HepG2 (cell line): ENCODE measurements around the gene RBCK1. TPM values are rescaled to one million over a fixed set of nuclear protein-coding genes. Genes with fewer than 3 reads are reported as not detected.
A peak's percentile ranks its signal among the peaks of the same experiment; 100 is the strongest.
"Not testable (repeated sequence)": the region's sequence is repeated elsewhere in the genome, so short reads cannot be mapped to it uniquely, and the experiment has no call there.

Experiments
- ATAC-seq: fragments of 200-7000 bp; cut with Tn5 transposase; 3 replicates; pipeline ENCODE4 v1.9.1; 2020; ENCODE audit warnings: mild to moderate bottlenecking, moderate library complexity
- BruUV-seq: library from RNA; stranded (reverse); fragments of 400-500 nt; replicated peaks from 2 replicates; lab custom pipeline; 2021; lab: Mats Ljungman, UMichigan
- CTCF ChIA-PET: fragments of 300-600 bp; formaldehyde crosslinking; extraction: SDS; loops from one replicate; lab custom pipeline; 2021; ENCODE audit warnings: low total read pairs, inconsistent platforms, low intra/inter-chr PET ratio; lab: Yijun Ruan, JAX
- POLR2A ChIA-PET: fragments of 350-600 bp; sonication (Branson Sonifier 250); formaldehyde crosslinking; loops from one replicate; lab custom pipeline; 2020; ENCODE audit warnings: antibody characterized with exemption, inconsistent platforms; lab: Yijun Ruan, JAX
- DNase-seq: peaks from one replicate; pipeline ENCODE4 v3.0.0-alpha.2; 2015; ENCODE audit warnings: low spot score
- FAIRE-seq: peaks from 3 replicates; lab custom pipeline; 2011; peaks lifted over from hg19 to GRCh38; lab: Jason Lieb, UNC
- H2AFZ ChIP-seq: one replicate; pipeline ENCODE4 v1.6.1; 2011; ENCODE audit warnings: low read length, inconsistent platforms
- H3K27ac ChIP-seq: fragments of 300-600 bp; 3 replicates; pipeline ENCODE4 v1.8.0; 2011; ENCODE audit warnings: mixed run types, mild to moderate bottlenecking, mixed read lengths, low read length, inconsistent platforms; ENCODE audit not compliant: insufficient read depth; ENCODE audit errors: extremely low read length
- H3K27me3 ChIP-seq, 2 experiments: fragments of 200-600 bp in 1 of 2; 2 replicates in 1 of 2; 3 replicates in 1 of 2; pipeline versions ENCODE4 v1.6.0 to v1.8.0; 2011; ENCODE audit warnings: low read length in 2 of 2, mild to moderate bottlenecking in 2 of 2, moderate library complexity in 2 of 2, inconsistent platforms in 1 of 2; ENCODE audit not compliant: insufficient read depth in 2 of 2, control insufficient read depth in 1 of 2
- H3K36me3 ChIP-seq, 2 experiments: fragments of 200-600 bp in 1 of 2; replicated peaks in 1 of 2; 2 replicates in 1 of 2; 3 replicates in 1 of 2; pipeline versions ENCODE4 v1.5.1 to v1.8.0; 2011; ENCODE audit warnings: low read length in 2 of 2, inconsistent platforms in 1 of 2; ENCODE audit not compliant: insufficient read depth in 2 of 2, control insufficient read depth in 1 of 2
- H3K4me1 ChIP-seq: 2 replicates; pipeline ENCODE4 v1.5.1; 2012; ENCODE audit warnings: low read length, inconsistent platforms; ENCODE audit not compliant: insufficient read depth
- H3K4me2 ChIP-seq: 2 replicates; pipeline ENCODE4 v1.6.0; 2011; ENCODE audit warnings: low read depth, low read length, inconsistent platforms
- H3K4me3 ChIP-seq, 3 experiments: fragments of 200-600 bp in 1 of 3; sonication (generic), shearing (Covaris generic) in 1 of 3; replicated peaks in 1 of 3; 2 replicates each; pipeline ENCODE4 v1.5.1; 2011 to 2016; ENCODE audit warnings: low read length in 3 of 3, inconsistent platforms in 2 of 3, low read depth in 2 of 3, mild to moderate bottlenecking in 2 of 3, control low read depth in 1 of 3, mixed read lengths in 1 of 3; ENCODE audit not compliant: insufficient read depth in 1 of 3
- H3K79me2 ChIP-seq: one replicate; pipeline ENCODE4 v1.6.1; 2011; ENCODE audit warnings: low read length, inconsistent platforms; ENCODE audit not compliant: insufficient read depth
- H3K9ac ChIP-seq: 2 replicates; pipeline ENCODE4 v1.6.0; 2011; ENCODE audit warnings: mild to moderate bottlenecking, low read depth, low read length, inconsistent platforms; ENCODE audit not compliant: insufficient read depth
- H3K9me3 ChIP-seq: 2 replicates; pipeline ENCODE4 v1.5.1; 2012; ENCODE audit warnings: mild to moderate bottlenecking, low read length
- H4K20me1 ChIP-seq: 2 replicates; pipeline ENCODE4 v1.6.0; 2011; ENCODE audit warnings: inconsistent platforms, mild to moderate bottlenecking, low read length, moderate library complexity; ENCODE audit not compliant: insufficient read depth
- ADNP ChIP-seq: sonication (generic); formaldehyde crosslinking; IDR thresholded peaks from 2 replicates; pipeline ENCODE4 v1.4.0; 2020; ENCODE audit warnings: missing genetic modification reagents
- AHR ChIP-seq: IDR thresholded peaks from 2 replicates; pipeline ENCODE4 v1.6.1; 2018; ENCODE audit warnings: missing genetic modification reagents, missing compliant biosample characterization
- ATAD3A ChIP-seq: sonication (generic); formaldehyde crosslinking; IDR thresholded peaks from 2 replicates; pipeline ENCODE4 v1.4.0; 2020; ENCODE audit warnings: missing genetic modification reagents
- BRD4 ChIP-seq: sonication (generic); formaldehyde crosslinking; IDR thresholded peaks from 2 replicates; pipeline ENCODE4 v1.4.0; 2020; ENCODE audit warnings: missing genetic modification reagents
- DNMT3B ChIP-seq: conservative IDR thresholded peaks from 2 replicates; pipeline ENCODE4 v1.6.1; 2016; ENCODE audit warnings: missing biosample characterization, control low read depth
- ETV6 ChIP-seq: sonication (generic); formaldehyde crosslinking; conservative IDR thresholded peaks from 2 replicates; pipeline ENCODE4 v1.4.0; 2020; ENCODE audit warnings: missing genetic modification reagents
- FOXO1 ChIP-seq: sonication (generic); formaldehyde crosslinking; IDR thresholded peaks from 2 replicates; pipeline ENCODE4 v1.4.0; 2020; ENCODE audit warnings: missing genetic modification reagents
- GFI1 ChIP-seq: sonication (generic); formaldehyde crosslinking; IDR thresholded peaks from 2 replicates; pipeline ENCODE4 v1.5.0; 2020; ENCODE audit warnings: missing genetic modification reagents, mild to moderate bottlenecking, borderline replicate concordance
- HOXA3 ChIP-seq: sonication (generic); formaldehyde crosslinking; IDR thresholded peaks from 2 replicates; pipeline ENCODE4 v1.5.0; 2020; ENCODE audit warnings: missing genetic modification reagents
- IRX3 ChIP-seq: sonication (generic); formaldehyde crosslinking; IDR thresholded peaks from 2 replicates; pipeline ENCODE4 v1.8.1; 2023; ENCODE audit warnings: mild to moderate bottlenecking, low read depth, missing genetic modification reagents, borderline replicate concordance
- MYC ChIP-seq: sonication (generic); formaldehyde crosslinking; IDR thresholded peaks from 2 replicates; pipeline ENCODE4 v1.9.0; 2021; ENCODE audit warnings: missing genetic modification reagents, borderline replicate concordance
- SIX1 ChIP-seq: sonication (generic); formaldehyde crosslinking; IDR thresholded peaks from 2 replicates; pipeline ENCODE4 v1.4.0; 2020; ENCODE audit warnings: missing genetic modification reagents, borderline replicate concordance
- TAF1 ChIP-seq: sonication (generic); formaldehyde crosslinking; IDR thresholded peaks from 2 replicates; pipeline ENCODE4 v1.4.0; 2020; ENCODE audit warnings: missing genetic modification reagents
- TBX2 ChIP-seq: sonication (generic); formaldehyde crosslinking; IDR thresholded peaks from 2 replicates; pipeline ENCODE4 v1.5.0; 2020; ENCODE audit warnings: missing genetic modification reagents, mild to moderate bottlenecking, borderline replicate concordance
- TGIF2 ChIP-seq: IDR thresholded peaks from 2 replicates; pipeline ENCODE4 v1.6.1; 2016; ENCODE audit warnings: control low read depth, missing compliant biosample characterization
- ZBTB38 ChIP-seq: sonication (generic); formaldehyde crosslinking; IDR thresholded peaks from 2 replicates; pipeline ENCODE4 v1.5.1; 2020; ENCODE audit warnings: mild to moderate bottlenecking, missing genetic modification reagents
- ZFP36L2 ChIP-seq: sonication (generic); formaldehyde crosslinking; IDR thresholded peaks from 2 replicates; pipeline ENCODE4 v1.4.0; 2020; ENCODE audit warnings: missing genetic modification reagents
- ZMYM2 ChIP-seq: sonication (generic); formaldehyde crosslinking; IDR thresholded peaks from 2 replicates; pipeline ENCODE4 v1.8.0; 2022; ENCODE audit warnings: mild to moderate bottlenecking, missing genetic modification reagents
- ZNF138 ChIP-seq: sonication (generic); formaldehyde crosslinking; IDR thresholded peaks from 2 replicates; pipeline ENCODE4 v1.5.0; 2020; ENCODE audit warnings: mild to moderate bottlenecking, low read depth, missing genetic modification reagents
- ZNF224 ChIP-seq: sonication (generic); formaldehyde crosslinking; IDR thresholded peaks from 2 replicates; pipeline ENCODE4 v1.5.0; 2020; ENCODE audit warnings: mild to moderate bottlenecking, missing genetic modification reagents
- ZNF292 ChIP-seq: sonication (generic); formaldehyde crosslinking; IDR thresholded peaks from 2 replicates; pipeline ENCODE4 v1.8.1; 2022; ENCODE audit warnings: mild to moderate bottlenecking, low read depth, missing genetic modification reagents, borderline replicate concordance
- ZNF367 ChIP-seq: sonication (generic); formaldehyde crosslinking; IDR thresholded peaks from 2 replicates; pipeline ENCODE4 v1.4.0; 2020; ENCODE audit warnings: missing genetic modification reagents, borderline replicate concordance
- ZNF567 ChIP-seq: sonication (generic); formaldehyde crosslinking; IDR thresholded peaks from 2 replicates; pipeline ENCODE4 v1.8.1; 2023; ENCODE audit warnings: mild to moderate bottlenecking, missing genetic modification reagents, borderline replicate concordance
- ZNF746 ChIP-seq: sonication (generic); formaldehyde crosslinking; IDR thresholded peaks from 2 replicates; pipeline ENCODE4 v1.8.0; 2022; ENCODE audit warnings: mild to moderate bottlenecking, missing genetic modification reagents
- ZNF768 ChIP-seq: sonication (generic); formaldehyde crosslinking; IDR thresholded peaks from 2 replicates; pipeline ENCODE4 v1.4.0; 2020; ENCODE audit warnings: missing genetic modification reagents
- ZNF891 ChIP-seq: sonication (generic); formaldehyde crosslinking; IDR thresholded peaks from 2 replicates; pipeline ENCODE4 v1.5.0; 2020; ENCODE audit warnings: mild to moderate bottlenecking, missing genetic modification reagents
- WGBS: methylation state at CpG from one replicate; pipeline ENCODE4 v1.1.6; 2017; ENCODE audit warnings: low lambda C conversion rate; 5-methylcytosine and 5-hydroxymethylcytosine counted together
- in situ Hi-C: cut with HindIII; loops from 2 replicates; pipeline ENCODE4 v1.10.0; 2017; ENCODE audit warnings: low pct_unique_long_range_greater_than_20kb; ENCODE audit not compliant: extremely low pct_ligation_motif_present
- intact Hi-C: fragments of 100-400 bp; cut with micrococcal nuclease; formaldehyde crosslinking; loops from one replicate; pipeline ENCODE4 v1.10.0; 2022; ENCODE audit not compliant: unreplicated experiment
- polyA plus RNA-seq, 8 experiments: library from polyadenylated mRNA; depleted of rRNA in 3 of 8; stranded (reverse) in 7 of 8; unstranded in 1 of 8; fragments of >200 nt; fragmentation: Illumina TruSeq in 4 of 8; extraction: Trizol in 4 of 8; gene quantifications; 2 replicates each; pipeline versions ENCODE4 v1.2.1 to v1.2.3, GENCODE V29; 2011 to 2016; ENCODE audit warnings: low read depth in 4 of 8, missing spikeins in 1 of 8, mixed read lengths in 1 of 8; ENCODE audit not compliant: insufficient read depth in 1 of 8
- total RNA-seq, 5 experiments: library from RNA; depleted of rRNA; stranded (reverse); fragments of >200 nt; fragmentation: Illumina TruSeq; extraction: Trizol; gene quantifications; 2 replicates each; pipeline ENCODE4 v1.2.3, GENCODE V29; 2016; ENCODE audit warnings: low read depth in 1 of 5

RBCK1 gene
- total and polyA plus RNA-seq, 2 of the 13 experiments (the other 11 are each of a cell fraction or from before 2014, with no cell fraction given): 149 to 215 TPM

GRCh38 chr20:372543-373082 is 35.5 kb upstream of the RBCK1 start:
- CTCF ChIA-PET: interaction anchor here (2.4 kb wide), 1 partner anchor 10 kb away, joined by 6 read pairs; no protein-coding TSS in a partner anchor
- DNase-seq, H2AFZ ChIP-seq, H3K9me3 ChIP-seq, H4K20me1 ChIP-seq, in situ Hi-C loops, H3K36me3 ChIP-seq, intact Hi-C loops, FAIRE-seq, H3K27me3 ChIP-seq, BruUV-seq, H3K79me2 ChIP-seq: not testable (repeated sequence)
- 85% methylated on average over 11 of the region's 11 CpGs for WGBS
- H3K27ac ChIP-seq: peak overlapping the region; percentile 88
- H3K4me2 ChIP-seq: peak overlapping the region; percentile 76
- peak; percentile 1; the same call in 2 of the 3 replicates for ATAC-seq
- POLR2A ChIA-PET: interaction anchor here (0.6 to 25.4 kb wide), 19 partner anchors 12 to 357 kb away, joined by 3 to 1587 read pairs (median 13); partner anchors contain the start of genes CSNK2A1, NRSN2, RBCK1 and SOX12
- peaks cover 68% of the 10 kb centered on the region for H3K4me1 ChIP-seq
- H3K4me3 ChIP-seq: 0 out of 6 replicates have a peak overlapping the region, but pooled peaks of 1 of the 3 experiments have one; percentile 58
- peak overlapping the region; percentile 73 for H3K9ac ChIP-seq
- TF ChIP-seq ZMYM2 (peak; percentile 70; the same call in 1 of the 2 replicates), IRX3 (CRISPR knock-in tag) (0 out of 2 replicates have a peak, but pooled peaks have one; percentile 8), TGIF2 (CRISPR knock-in tag) (peak; percentile 75), SIX1 (CRISPR knock-in tag) (peak; percentile 12; the same call in 1 of the 2 replicates), AHR (CRISPR knock-in tag) (0 out of 2 replicates have a peak, but pooled peaks have one; percentile 11), ATAD3A (CRISPR knock-in tag) (0 out of 2 replicates have a peak, but pooled peaks have one; percentile 20), ZNF567 (0 out of 2 replicates have a peak, but pooled peaks have one; percentile 30), ETV6 (0 out of 2 replicates have a peak, but pooled peaks have one; percentile 18), ZNF292 (CRISPR knock-in tag) (0 out of 2 replicates have a peak, but pooled peaks have one; percentile 6), DNMT3B (CRISPR knock-in tag) (peak; percentile 68), ADNP (CRISPR knock-in tag) (peak; percentile 78; the same call in 1 of the 2 replicates), ZBTB38 (CRISPR knock-in tag) (peak; percentile 80; the same call in 1 of the 2 replicates), FOXO1 (peak; percentile 54; the same call in 1 of the 2 replicates), ZFP36L2 (CRISPR knock-in tag) (peak; percentile 28; the same call in 1 of the 2 replicates), ZNF891 (CRISPR knock-in tag) (0 out of 2 replicates have a peak, but pooled peaks have one; percentile 23), ZNF768 (peak; percentile 28; the same call in 1 of the 2 replicates), TAF1 (CRISPR knock-in tag) (peak; percentile 7; the same call in 1 of the 2 replicates), ZNF138 (peak; percentile 43), ZNF224 (CRISPR knock-in tag) (0 out of 2 replicates have a peak, but pooled peaks have one; percentile 16), ZNF746 (CRISPR knock-in tag) (peak; percentile 23; the same call in 1 of the 2 replicates), BRD4 (CRISPR knock-in tag) (peak; percentile 13; the same call in 1 of the 2 replicates), HOXA3 (CRISPR knock-in tag) (peak; percentile 9; the same call in 1 of the 2 replicates), GFI1 (CRISPR knock-in tag) (0 out of 2 replicates have a peak, but pooled peaks have one; percentile 9), ZNF367 (CRISPR knock-in tag) (0 out of 2 replicates have a peak, but pooled peaks have one; percentile 36), TBX2 (CRISPR knock-in tag) (peak; percentile 20; the same call in 1 of the 2 replicates), MYC (CRISPR knock-in tag) (peak; percentile 5; the same call in 1 of the 2 replicates)
